ENCODE measurements around the gene RAB25. TPM values are rescaled to one million over a fixed set of nuclear protein-coding genes. Genes with fewer than 3 reads are reported as not detected.
"Not testable (repeated sequence)": the region's sequence is repeated elsewhere in the genome, so short reads cannot be mapped to it uniquely, and the experiment has no call there.

The RAB25 gene
- polyA plus RNA-seq, 1 donor from 2014 or later, result 1.3 TPM

- H3K9me2 ChIP-seq (ENCODE audit: insufficient read depth, low read length); H2AFZ ChIP-seq (ENCODE audit: low read depth, low read length); H4K20me1 ChIP-seq (ENCODE audit: insufficient read depth); H3K4me3 ChIP-seq (ENCODE audit: low read length); H3K79me2 ChIP-seq (replicated peaks; ENCODE audit: insufficient read depth, low read length); H3F3A ChIP-seq (ENCODE audit: insufficient read depth, low read length, poor library complexity, severe bottlenecking); H3K27ac ChIP-seq (ENCODE audit: low read length); H3K36me3 ChIP-seq (ENCODE audit: insufficient read depth, low read length); H3K9ac ChIP-seq (ENCODE audit: low read length); H3K27me3 ChIP-seq (ENCODE audit: insufficient read depth, low read depth, low read length); H3K4me2 ChIP-seq (ENCODE audit: low read length); H3K9me3 ChIP-seq (ENCODE audit: low read length): not testable (repeated sequence)
Measured at GRCh38 chr1:156034991-156035390, 26.0 kb upstream of the RAB25 start.

- no peaks in the 10 kb centered on the region for H3K79me2 ChIP-seq (replicated peaks; ENCODE audit: insufficient read depth, low read length)
- H3K4me3 ChIP-seq (ENCODE audit: low read length), result no peak overlapping the region
- H3F3A ChIP-seq (ENCODE audit: insufficient read depth, low read length, poor library complexity, severe bottlenecking), result no peaks in the 10 kb centered on the region
- H3K9ac ChIP-seq (ENCODE audit: low read length), result no peak overlapping the region
- H2AFZ ChIP-seq (ENCODE audit: low read depth, low read length), result no peak overlapping the region
- no peaks in the 10 kb centered on the region for H3K9me2 ChIP-seq (ENCODE audit: insufficient read depth, low read length)
- H3K4me2 ChIP-seq (ENCODE audit: low read length), result no peak overlapping the region
- H3K27ac ChIP-seq (ENCODE audit: low read length), result no peak overlapping the region
- TF ChIP-seq CTCF (IDR thresholded peaks at IDR 0.05; ENCODE audit: poor library complexity, severe bottlenecking) (no peak), MXI1 (conservative IDR thresholded peaks at IDR 0.05; ENCODE audit: poor library complexity, severe bottlenecking) (no peak), EP300 (conservative IDR thresholded peaks at IDR 0.05; ENCODE audit: poor library complexity, severe bottlenecking) (no peak), REST (IDR thresholded peaks at IDR 0.05; ENCODE audit: borderline replicate concordance) (no peak), POLR2AphosphoS5 (IDR thresholded peaks at IDR 0.05) (no peak), EZH2 (IDR thresholded peaks at IDR 0.05; ENCODE audit: borderline replicate concordance, insufficient read depth, low read length, poor library complexity, severe bottlenecking) (no peak), TAF1 (IDR thresholded peaks at IDR 0.05; ENCODE audit: low read depth) (no peak), RAD21 (conservative IDR thresholded peaks at IDR 0.05) (no peak), SMC3 (conservative IDR thresholded peaks at IDR 0.05; ENCODE audit: poor library complexity) (no peak)
- no peaks in the 10 kb centered on the region for H3K9me3 ChIP-seq (ENCODE audit: low read length)
- H3K36me3 ChIP-seq (ENCODE audit: insufficient read depth, low read length), result no peaks in the 10 kb centered on the region
- H4K20me1 ChIP-seq (ENCODE audit: insufficient read depth), result no peaks in the 10 kb centered on the region
- H3K27me3 ChIP-seq (ENCODE audit: insufficient read depth, low read depth, low read length), result no peaks in the 10 kb centered on the region
Measured at GRCh38 chr1:156042828-156043227, 18.1 kb upstream of the RAB25 start.

- no peaks in the 10 kb centered on the region for H3K36me3 ChIP-seq (ENCODE audit: insufficient read depth, low read length)
Measured at GRCh38 chr1:156045076-156045475, 15.9 kb upstream of the RAB25 start.

More at GRCh38 chr1:156045076-156045475, 15.9 kb upstream of the RAB25 start:
- H3K79me2 ChIP-seq (replicated peaks; ENCODE audit: insufficient read depth, low read length), result no peaks in the 10 kb centered on the region
- H3K27ac ChIP-seq (ENCODE audit: low read length), result no peak overlapping the region
- no peak for TF ChIP-seq MXI1 (conservative IDR thresholded peaks at IDR 0.05; ENCODE audit: poor library complexity, severe bottlenecking)
- TF ChIP-seq TAF1 (IDR thresholded peaks at IDR 0.05; ENCODE audit: low read depth), result no peak
- TF ChIP-seq POLR2AphosphoS5 (IDR thresholded peaks at IDR 0.05), result no peak
- TF ChIP-seq CTCF (IDR thresholded peaks at IDR 0.05; ENCODE audit: poor library complexity, severe bottlenecking), result no peak
- no peak for TF ChIP-seq RAD21 (conservative IDR thresholded peaks at IDR 0.05)
- no peak for TF ChIP-seq EP300 (conservative IDR thresholded peaks at IDR 0.05; ENCODE audit: poor library complexity, severe bottlenecking)
- no peak for TF ChIP-seq REST (IDR thresholded peaks at IDR 0.05; ENCODE audit: borderline replicate concordance)
- TF ChIP-seq EZH2 (IDR thresholded peaks at IDR 0.05; ENCODE audit: borderline replicate concordance, insufficient read depth, low read length, poor library complexity, severe bottlenecking), result no peak
- no peak for TF ChIP-seq SMC3 (conservative IDR thresholded peaks at IDR 0.05; ENCODE audit: poor library complexity)
- no peak overlapping the region for H3K4me2 ChIP-seq (ENCODE audit: low read length)
- H3K4me3 ChIP-seq (ENCODE audit: low read length), result no peak overlapping the region
- H2AFZ ChIP-seq (ENCODE audit: low read depth, low read length), result no peak overlapping the region
- H3K9me2 ChIP-seq (ENCODE audit: insufficient read depth, low read length), result no peaks in the 10 kb centered on the region
- H3K27me3 ChIP-seq (ENCODE audit: insufficient read depth, low read depth, low read length), result no peaks in the 10 kb centered on the region
- H3K9me3 ChIP-seq (ENCODE audit: low read length), result no peaks in the 10 kb centered on the region
- no peaks in the 10 kb centered on the region for H4K20me1 ChIP-seq (ENCODE audit: insufficient read depth)
- H3K9ac ChIP-seq (ENCODE audit: low read length), result no peak overlapping the region
- H3F3A ChIP-seq (ENCODE audit: insufficient read depth, low read length, poor library complexity, severe bottlenecking), result no peaks in the 10 kb centered on the region
